Gastrocnemius medialis (tissue), 4 donors: ENCODE measurements around the gene COL28A1. TPM values are rescaled to one million over a fixed set of nuclear protein-coding genes. Genes with fewer than 3 reads are reported as not detected.

Source experiments
- ATAC-seq, 2 donors: fragments of 150-250 bp; one replicate each; pipeline ENCODE4 v1.9.1; 2016
- DNase-seq, 2 donors: peaks; one replicate each; pipeline ENCODE4 v3.0.0-alpha.2; 2019
- H3K27ac ChIP-seq, 4 donors: fragments of 200-600 bp; sonication (generic); 1 replicate in 1 of 4; 2 replicates in 3 of 4; pipeline ENCODE4 v1.5.1; 2016 to 2018; ENCODE audit warnings: mild to moderate bottlenecking in 2 of 4, moderate library complexity in 1 of 4
- H3K27me3 ChIP-seq, 3 donors: fragments of 200-600 bp; sonication (generic) in 2 of 3; 1 replicate in 1 of 3; 2 replicates in 2 of 3; pipeline versions ENCODE4 v1.5.1 to v1.6.0; 2016 to 2019; ENCODE audit warnings: mild to moderate bottlenecking in 1 of 3, moderate library complexity in 1 of 3
- H3K36me3 ChIP-seq, 2 donors: fragments of 200-600 bp; sonication (generic) in 1 of 2; one replicate each; pipeline ENCODE4 v1.5.1; 2017 to 2018
- H3K4me1 ChIP-seq, 2 donors: fragments of 200-600 bp; sonication (generic) in 1 of 2; one replicate each; pipeline ENCODE4 v1.5.1; 2016 to 2017; ENCODE audit warnings: mild to moderate bottlenecking in 2 of 2
- H3K4me3 ChIP-seq, 4 donors: fragments of 200-600 bp; sonication (generic) in 3 of 4; 1 replicate in 1 of 4; 2 replicates in 3 of 4; pipeline ENCODE4 v1.5.1; 2016 to 2019; ENCODE audit warnings: mild to moderate bottlenecking in 2 of 4
- H3K9me3 ChIP-seq, 3 donors: fragments of 200-600 bp; sonication (generic) in 2 of 3; 1 replicate in 1 of 3; 2 replicates in 2 of 3; pipeline ENCODE4 v1.5.1; 2016 to 2019
- CTCF ChIP-seq, 5 experiments: fragments of 450-650 bp in 3 of 5; fragments of 200-600 bp in 2 of 5; sonication (generic) in 2 of 5; IDR thresholded peaks in 4 of 5; conservative IDR thresholded peaks in 1 of 5; 1 replicate in 4 of 5; 2 replicates in 1 of 5; pipeline ENCODE4 v1.5.1; 2016 to 2019; ENCODE audit warnings: antibody characterized with exemption in 5 of 5, mild to moderate bottlenecking in 3 of 5, moderate library complexity in 3 of 5
- POLR2A ChIP-seq, 2 donors: fragments of 450-650 bp; IDR thresholded peaks; one replicate each; pipeline ENCODE4 v1.6.1; 2017; ENCODE audit warnings: antibody characterized with exemption in 2 of 2, mild to moderate bottlenecking in 2 of 2, moderate library complexity in 2 of 2
- in situ Hi-C, 4 donors: fragments of 200-750 bp; cut with MboI; loops; one replicate each; pipeline versions ENCODE4 v1.15.0 to v1.8.0; 2017; ENCODE audit warnings: low sequenced_read_pairs in 4 of 4
- intact Hi-C: fragments of 100-400 bp; cut with DNase I; formaldehyde crosslinking; loops from one replicate; pipeline ENCODE4 v1.15.1; 2023; ENCODE audit warnings: low total_unique reads
- total RNA-seq, 4 donors: library from RNA; depleted of rRNA; stranded (reverse); fragments of >200 nt; gene quantifications; one replicate each; pipeline versions ENCODE4 v1.1.0 to v1.2.3, GENCODE V29; 2016

Gene COL28A1
- total RNA-seq, 4 donors from 2014 or later = 0.58 to 15.2 (median 2.0) TPM

DNA sequence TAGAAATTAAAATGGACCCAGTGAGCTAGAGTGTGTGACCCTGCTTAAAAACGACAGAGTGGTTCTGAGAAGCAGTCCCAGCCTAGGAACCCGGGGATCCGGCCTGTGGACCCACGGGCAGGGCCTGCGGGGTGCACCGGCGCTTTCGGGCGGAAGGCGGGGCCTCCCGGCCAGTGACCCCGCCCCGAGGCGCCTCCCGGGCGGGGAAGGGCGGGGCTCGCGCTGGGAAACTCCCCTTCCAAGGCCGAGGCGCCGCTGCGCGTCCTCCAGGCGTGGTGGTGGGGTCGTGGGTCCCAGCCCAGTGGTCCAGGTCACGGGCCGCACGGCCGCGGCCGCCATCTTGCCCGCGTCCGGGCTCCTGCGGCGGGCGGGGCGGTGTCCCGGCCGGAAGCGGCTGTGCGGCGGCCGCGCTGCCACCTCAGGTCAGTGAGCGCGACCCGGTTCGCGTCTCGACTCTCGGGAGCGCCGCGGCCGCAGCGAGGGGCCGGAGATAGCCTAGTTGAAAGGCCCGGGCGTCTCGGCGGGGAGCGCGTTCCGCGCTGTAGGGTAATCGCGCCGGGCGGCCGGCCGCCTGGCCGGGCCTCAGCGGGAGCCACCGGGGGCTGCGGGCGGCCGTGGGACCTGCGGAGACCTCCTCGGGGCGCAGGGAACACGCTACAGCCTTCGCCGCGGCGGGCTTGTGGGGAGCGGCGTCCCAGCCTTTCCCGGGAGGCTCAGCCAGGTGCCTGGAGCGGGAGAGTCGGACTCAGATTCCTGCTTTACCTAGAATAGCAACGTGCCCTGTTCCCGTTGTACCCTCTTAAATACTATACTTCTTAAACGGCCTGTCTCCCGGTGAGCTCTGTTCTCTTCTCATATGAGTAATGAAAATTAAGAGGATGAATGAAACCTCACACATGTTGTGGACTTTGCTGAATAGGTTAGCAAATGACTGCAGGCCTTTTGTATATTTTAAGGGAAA lies 31.3 kb upstream of the COL28A1 start, which contains the start of gene MIOS:
TSS of gene MIOS (plus strand) at position 234 of the 961 bp plus-strand sequence. CDS start 5,592 bp downstream, outside the sequence.
- in situ Hi-C loops (loop anchor here in 1 of 4 donors (25.0 kb wide), 1 partner anchor 380 kb away; the partner anchor contains the start of gene C1GALT1), intact Hi-C loops (loop anchor here (1.0 to 10.0 kb wide), 5 partner anchors 74 to 1122 kb away; partner anchors contain the start of genes C1GALT1, DAGLB, GLCCI1 and UMAD1)
- DNase-seq (peak; percentile 89 to 90), ATAC-seq (peak; percentile 66 to 67)
- Histone ChIP-seq H3K9me3 (no peaks in the 10 kb centered on the region), H3K36me3 (peaks cover 0 to 3% of the 10 kb centered on the region in 2 donors), H3K27ac (peak within 1 kb of the TSS; percentile 90 to 98 (median 96)), H3K4me1 (peaks cover 33 to 76% of the 10 kb centered on the region in 2 donors), H3K4me3 (peak within 1 kb of the TSS; percentile 67 to 85 (median 80)), H3K27me3 (no peaks in the 10 kb centered on the region)
- peak; percentile 82 to 92 for TF ChIP-seq POLR2A (IDR thresholded peaks at IDR 0.05)
- peak in 1 of 5 experiments; percentile 18 for TF ChIP-seq CTCF (IDR thresholded peaks at IDR 0.05 in 4 of 5, conservative IDR thresholded peaks at IDR 0.05 in 1 of 5)

- Histone ChIP-seq H3K4me3 (peak overlapping the region; percentile 67 to 85 (median 80)), H3K9me3 (no peaks in the 10 kb centered on the region), H3K36me3 (no peaks in the 10 kb centered on the region), H3K4me1 (peaks cover 33 to 67% of the 10 kb centered on the region in 2 donors), H3K27ac (peak overlapping the region; percentile 90 to 98 (median 96)), H3K27me3 (no peaks in the 10 kb centered on the region)
- in situ Hi-C loops (loop anchor here in 1 of 4 donors (25.0 kb wide), 1 partner anchor 379 kb away; the partner anchor contains the start of gene C1GALT1), intact Hi-C loops (loop anchor here (1.0 to 10.0 kb wide), 5 partner anchors 75 to 1121 kb away; partner anchors contain the start of genes C1GALT1, DAGLB, GLCCI1 and UMAD1)
- no peak for DNase-seq
- no peak for TF ChIP-seq POLR2A (IDR thresholded peaks at IDR 0.05)
- no peak for TF ChIP-seq CTCF (IDR thresholded peaks at IDR 0.05 in 4 of 5, conservative IDR thresholded peaks at IDR 0.05 in 1 of 5)
- peak; percentile 23 to 25 for ATAC-seq
These were observed 30.3 kb upstream of the COL28A1 start for GRCh38 chr7:7565746-7566650.

- intact Hi-C loops = loop anchor here (10.0 kb wide), 3 partner anchors 400 to 1120 kb away; partner anchors contain the start of genes DAGLB and GLCCI1
- H3K9me3 ChIP-seq = no peaks in the 10 kb centered on the region
- ATAC-seq (no peak), DNase-seq (no peak)
- no peaks in the 10 kb centered on the region for H3K27me3 ChIP-seq
- H3K36me3 ChIP-seq = no peaks in the 10 kb centered on the region
- peaks cover 33 to 60% of the 10 kb centered on the region in 2 donors for H3K4me1 ChIP-seq
- TF ChIP-seq CTCF (IDR thresholded peaks at IDR 0.05 in 4 of 5, conservative IDR thresholded peaks at IDR 0.05 in 1 of 5) (no peak), POLR2A (IDR thresholded peaks at IDR 0.05) (no peak)
- H3K27ac ChIP-seq = peak overlapping the region; percentile 90 to 98 (median 96)
- in situ Hi-C loops = loop anchor here in 1 of 4 donors (25.0 kb wide), 1 partner anchor 378 kb away; the partner anchor contains the start of gene C1GALT1
- peak overlapping the region in 2 of 4 donors; percentile 32 to 81 for H3K4me3 ChIP-seq
These were observed 29.5 kb upstream of the COL28A1 start for GRCh38 chr7:7565018-7565680.
